ENCODE measurements around the gene BCAS3.

Gene BCAS3

DNA sequence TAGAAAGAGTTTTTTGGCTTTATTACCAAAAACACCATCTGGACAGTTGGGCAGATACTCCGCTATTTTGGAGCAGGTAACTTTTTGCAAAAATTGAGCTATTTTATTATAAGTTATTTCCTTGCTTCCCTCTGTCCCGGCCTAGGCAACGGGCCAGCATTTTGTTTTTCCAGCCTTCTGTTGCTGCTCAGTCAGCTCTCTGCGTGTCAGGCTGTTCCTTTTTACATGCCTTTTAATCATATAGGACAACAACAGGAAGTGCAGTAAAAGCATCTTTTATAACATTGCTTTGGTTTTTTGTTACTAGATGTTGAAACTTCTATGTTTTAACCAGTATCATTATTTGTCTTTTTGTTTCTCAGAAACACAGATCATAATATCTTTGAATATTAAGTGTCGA, 47.3 kb upstream of the BCAS3 start:
- Histone ChIP-seq H4K20me1 (ENCODE audit: insufficient read depth, low read length) (no peaks in the 10 kb centered on the region), H3K79me2 (ENCODE audit: insufficient read depth, low read length) (no peaks in the 10 kb centered on the region), H3K27ac (ENCODE audit: low read depth, low read length, poor library complexity, severe bottlenecking) (no peak overlapping the region), H3K9me2 (ENCODE audit: low read depth, low read length) (no peaks in the 10 kb centered on the region), H3K4me1 (ENCODE audit: insufficient read depth, low read length, severe bottlenecking) (no peaks in the 10 kb centered on the region), H3K9ac (ENCODE audit: low read length) (no peak overlapping the region), H3F3A (ENCODE audit: insufficient read depth, low read length) (no peaks in the 10 kb centered on the region), H3K4me3 (ENCODE audit: low read depth, low read length, poor library complexity, severe bottlenecking) (no peak overlapping the region), H3K4me2 (ENCODE audit: low read length) (no peak overlapping the region), H3K36me3 (ENCODE audit: insufficient read depth, low read length) (peaks cover 25% of the 10 kb centered on the region; the same call in 1 of the 2 replicates), H3K27me3 (ENCODE audit: insufficient read depth, low read length) (no peaks in the 10 kb centered on the region), H3K9me3 (ENCODE audit: low read length) (no peaks in the 10 kb centered on the region), H2AFZ (ENCODE audit: low read length) (no peak overlapping the region)
- TF ChIP-seq, protein P1, sequence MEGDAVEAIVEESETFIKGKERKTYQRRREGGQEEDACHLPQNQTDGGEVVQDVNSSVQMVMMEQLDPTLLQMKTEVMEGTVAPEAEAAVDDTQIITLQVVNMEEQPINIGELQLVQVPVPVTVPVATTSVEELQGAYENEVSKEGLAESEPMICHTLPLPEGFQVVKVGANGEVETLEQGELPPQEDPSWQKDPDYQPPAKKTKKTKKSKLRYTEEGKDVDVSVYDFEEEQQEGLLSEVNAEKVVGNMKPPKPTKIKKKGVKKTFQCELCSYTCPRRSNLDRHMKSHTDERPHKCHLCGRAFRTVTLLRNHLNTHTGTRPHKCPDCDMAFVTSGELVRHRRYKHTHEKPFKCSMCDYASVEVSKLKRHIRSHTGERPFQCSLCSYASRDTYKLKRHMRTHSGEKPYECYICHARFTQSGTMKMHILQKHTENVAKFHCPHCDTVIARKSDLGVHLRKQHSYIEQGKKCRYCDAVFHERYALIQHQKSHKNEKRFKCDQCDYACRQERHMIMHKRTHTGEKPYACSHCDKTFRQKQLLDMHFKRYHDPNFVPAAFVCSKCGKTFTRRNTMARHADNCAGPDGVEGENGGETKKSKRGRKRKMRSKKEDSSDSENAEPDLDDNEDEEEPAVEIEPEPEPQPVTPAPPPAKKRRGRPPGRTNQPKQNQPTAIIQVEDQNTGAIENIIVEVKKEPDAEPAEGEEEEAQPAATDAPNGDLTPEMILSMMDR (IDR thresholded peaks at IDR 0.05; ENCODE audit: low read length), result no peak
- TF ChIP-seq EZH2 (IDR thresholded peaks at IDR 0.05; ENCODE audit: borderline replicate concordance, low read length), result no peak

DNA sequence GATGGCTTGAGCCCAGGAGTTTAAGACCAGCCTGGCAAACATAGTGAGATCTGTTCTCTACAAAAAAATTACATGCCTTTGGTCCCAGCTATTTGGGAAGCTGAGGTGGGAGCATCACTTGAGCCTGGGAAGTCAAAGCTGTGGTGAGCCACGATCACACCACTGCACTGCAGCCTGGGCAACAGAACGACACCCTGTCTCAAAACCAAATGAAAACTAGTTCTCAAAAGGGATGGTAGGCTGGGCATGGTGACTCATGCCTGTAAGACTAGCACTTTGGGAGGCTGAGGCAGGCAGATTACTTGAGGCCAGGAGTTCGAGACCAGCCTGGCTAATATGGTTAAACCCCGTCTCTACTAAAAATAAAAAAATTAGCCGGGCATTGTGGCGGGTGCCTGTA, 46.5 kb upstream of the BCAS3 start:
- no peak for TF ChIP-seq EZH2 (IDR thresholded peaks at IDR 0.05; ENCODE audit: borderline replicate concordance, low read length)
- TF ChIP-seq, protein P1 (IDR thresholded peaks at IDR 0.05; ENCODE audit: low read length), result no peak
- no peaks in the 10 kb centered on the region for H3K9me2 ChIP-seq (ENCODE audit: low read depth, low read length)
- no peak overlapping the region for H2AFZ ChIP-seq (ENCODE audit: low read length)
- H4K20me1 ChIP-seq (ENCODE audit: insufficient read depth, low read length), result no peaks in the 10 kb centered on the region
- peaks cover 32% of the 10 kb centered on the region; the same call in 1 of the 2 replicates for H3K36me3 ChIP-seq (ENCODE audit: insufficient read depth, low read length)
- no peaks in the 10 kb centered on the region for H3K27me3 ChIP-seq (ENCODE audit: insufficient read depth, low read length)
- no peak overlapping the region for H3K4me2 ChIP-seq (ENCODE audit: low read length)
- no peak overlapping the region for H3K4me3 ChIP-seq (ENCODE audit: low read depth, low read length, poor library complexity, severe bottlenecking)
- no peaks in the 10 kb centered on the region for H3K9me3 ChIP-seq (ENCODE audit: low read length)
- H3K79me2 ChIP-seq (ENCODE audit: insufficient read depth, low read length), result no peaks in the 10 kb centered on the region
- no peaks in the 10 kb centered on the region for H3K4me1 ChIP-seq (ENCODE audit: insufficient read depth, low read length, severe bottlenecking)
- H3F3A ChIP-seq (ENCODE audit: insufficient read depth, low read length), result no peaks in the 10 kb centered on the region; the same call in 1 of the 2 replicates
- no peak overlapping the region for H3K9ac ChIP-seq (ENCODE audit: low read length)
- no peak overlapping the region for H3K27ac ChIP-seq (ENCODE audit: low read depth, low read length, poor library complexity, severe bottlenecking)

DNA sequence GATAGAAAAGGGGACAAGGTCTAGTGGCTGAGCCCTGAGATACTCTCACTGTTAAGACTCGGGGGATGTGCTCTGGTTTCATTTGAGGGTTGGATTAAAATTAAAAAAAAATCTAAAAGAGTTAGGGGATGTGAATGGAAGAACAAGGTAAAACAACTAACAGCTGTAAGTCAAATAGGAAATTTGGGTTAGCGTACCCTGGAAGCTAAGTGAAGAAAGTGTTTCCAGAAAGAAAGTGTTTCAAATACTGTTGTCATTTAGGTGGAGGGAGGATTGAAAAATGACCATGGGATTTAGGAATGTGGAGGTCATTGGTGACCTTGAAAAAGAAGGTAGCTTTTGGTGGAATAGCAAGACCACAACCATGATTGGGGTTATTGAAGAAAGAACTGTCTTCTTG, 40.0 kb upstream of the BCAS3 start:
- Histone ChIP-seq H2AFZ (ENCODE audit: low read length) (no peak overlapping the region), H3K9me3 (ENCODE audit: low read length) (no peaks in the 10 kb centered on the region), H3K27ac (ENCODE audit: low read depth, low read length, poor library complexity, severe bottlenecking) (no peak overlapping the region), H3F3A (ENCODE audit: insufficient read depth, low read length) (no peaks in the 10 kb centered on the region; the same call in 1 of the 2 replicates), H3K79me2 (ENCODE audit: insufficient read depth, low read length) (no peaks in the 10 kb centered on the region), H3K36me3 (ENCODE audit: insufficient read depth, low read length) (peaks cover 47% of the 10 kb centered on the region; the same call in 1 of the 2 replicates), H3K4me3 (ENCODE audit: low read depth, low read length, poor library complexity, severe bottlenecking) (no peak overlapping the region), H4K20me1 (ENCODE audit: insufficient read depth, low read length) (no peaks in the 10 kb centered on the region), H3K4me2 (ENCODE audit: low read length) (no peak overlapping the region), H3K27me3 (ENCODE audit: insufficient read depth, low read length) (no peaks in the 10 kb centered on the region), H3K9ac (ENCODE audit: low read length) (no peak overlapping the region), H3K9me2 (ENCODE audit: low read depth, low read length) (no peaks in the 10 kb centered on the region), H3K4me1 (ENCODE audit: insufficient read depth, low read length, severe bottlenecking) (no peaks in the 10 kb centered on the region)
- TF ChIP-seq, protein P1 (IDR thresholded peaks at IDR 0.05; ENCODE audit: low read length), result no peak
- TF ChIP-seq EZH2 (IDR thresholded peaks at IDR 0.05; ENCODE audit: borderline replicate concordance, low read length), result no peak

Data from OCI-LY1 (cell line).